ENCODE measurements around the gene SCUBE3.
A peak's percentile ranks its signal among the peaks of the same experiment; 100 is the strongest.

The SCUBE3 gene

DNA sequence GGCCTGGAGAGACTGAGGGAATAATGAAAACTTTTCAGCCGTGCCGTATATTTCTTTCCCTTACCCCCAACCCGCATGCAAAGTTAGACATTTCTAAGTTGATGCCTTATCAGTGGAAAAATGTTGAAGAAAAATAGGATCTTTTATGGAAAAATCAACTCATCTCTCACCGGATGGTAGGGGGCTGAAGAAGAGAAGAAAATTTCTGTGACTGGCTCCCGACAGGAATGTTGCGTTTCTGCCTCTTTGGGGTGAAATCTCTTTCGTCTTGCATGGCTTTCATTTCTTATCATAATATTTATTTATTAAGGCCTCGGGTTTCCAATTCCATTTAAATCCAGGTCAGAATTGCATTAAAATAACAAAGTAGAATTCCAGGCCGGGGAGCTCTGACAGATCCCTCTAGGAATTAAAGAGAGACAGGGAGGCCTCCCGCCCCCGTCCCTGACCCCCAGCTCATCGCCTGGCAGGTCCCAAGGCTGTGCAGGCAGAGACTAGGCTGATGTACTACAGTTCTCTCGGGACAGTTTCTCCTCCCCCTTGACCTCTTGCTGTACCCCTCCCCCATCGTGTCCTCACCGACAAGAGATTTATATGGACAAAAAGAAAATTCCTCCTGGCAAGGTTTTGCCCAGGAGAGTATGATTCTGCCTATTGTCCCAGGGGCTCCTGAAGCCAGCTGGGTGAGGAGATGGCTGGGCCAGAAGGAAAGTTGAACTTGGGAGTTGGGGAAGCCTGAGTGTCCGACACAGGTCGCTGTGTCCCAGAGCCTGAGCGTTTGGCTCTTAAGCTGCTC is 1.3 kb downstream of the SCUBE3 start:
- DNase-seq, result no peak

DNA sequence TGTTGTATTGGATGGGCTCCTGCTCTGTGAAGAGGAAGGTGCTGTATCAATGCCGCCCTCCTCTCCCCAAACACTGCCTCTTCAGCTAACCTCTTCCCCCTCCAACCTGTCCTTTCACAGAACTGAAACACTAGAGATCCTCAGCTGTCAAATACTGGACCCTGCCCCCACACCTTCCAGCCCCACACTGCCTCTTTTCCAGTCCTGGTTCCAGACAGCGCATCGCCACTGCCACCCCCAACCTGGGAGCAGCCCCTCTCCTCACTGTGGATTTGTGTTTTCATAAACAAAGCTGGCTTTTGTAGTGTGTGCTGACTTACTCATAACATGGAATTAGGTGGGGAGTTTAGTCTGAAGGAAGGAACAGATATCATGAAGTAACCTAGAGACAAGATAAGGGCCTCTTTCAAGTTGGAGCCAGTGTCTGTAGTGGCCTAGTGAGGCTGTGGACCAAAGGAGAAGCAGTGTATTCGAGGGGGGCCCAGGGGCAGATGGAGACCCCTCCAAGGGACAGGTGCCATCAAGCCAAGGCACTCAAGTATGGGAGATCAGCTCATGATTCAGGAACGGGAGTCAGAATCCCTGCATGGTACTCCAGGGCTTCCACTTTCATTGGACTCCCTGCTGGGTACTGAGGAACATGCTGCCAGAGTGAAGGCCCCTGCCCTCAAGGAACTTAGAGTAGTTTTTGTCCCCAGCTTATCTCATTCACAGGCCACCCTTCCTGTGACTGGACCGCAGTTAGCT is 2.1 kb downstream of the SCUBE3 start:
- DNase-seq, result no peak

- no peak for DNase-seq
Measured at GRCh38 chr6:35216412-35216732, 2.6 kb downstream of the SCUBE3 start.

DNA sequence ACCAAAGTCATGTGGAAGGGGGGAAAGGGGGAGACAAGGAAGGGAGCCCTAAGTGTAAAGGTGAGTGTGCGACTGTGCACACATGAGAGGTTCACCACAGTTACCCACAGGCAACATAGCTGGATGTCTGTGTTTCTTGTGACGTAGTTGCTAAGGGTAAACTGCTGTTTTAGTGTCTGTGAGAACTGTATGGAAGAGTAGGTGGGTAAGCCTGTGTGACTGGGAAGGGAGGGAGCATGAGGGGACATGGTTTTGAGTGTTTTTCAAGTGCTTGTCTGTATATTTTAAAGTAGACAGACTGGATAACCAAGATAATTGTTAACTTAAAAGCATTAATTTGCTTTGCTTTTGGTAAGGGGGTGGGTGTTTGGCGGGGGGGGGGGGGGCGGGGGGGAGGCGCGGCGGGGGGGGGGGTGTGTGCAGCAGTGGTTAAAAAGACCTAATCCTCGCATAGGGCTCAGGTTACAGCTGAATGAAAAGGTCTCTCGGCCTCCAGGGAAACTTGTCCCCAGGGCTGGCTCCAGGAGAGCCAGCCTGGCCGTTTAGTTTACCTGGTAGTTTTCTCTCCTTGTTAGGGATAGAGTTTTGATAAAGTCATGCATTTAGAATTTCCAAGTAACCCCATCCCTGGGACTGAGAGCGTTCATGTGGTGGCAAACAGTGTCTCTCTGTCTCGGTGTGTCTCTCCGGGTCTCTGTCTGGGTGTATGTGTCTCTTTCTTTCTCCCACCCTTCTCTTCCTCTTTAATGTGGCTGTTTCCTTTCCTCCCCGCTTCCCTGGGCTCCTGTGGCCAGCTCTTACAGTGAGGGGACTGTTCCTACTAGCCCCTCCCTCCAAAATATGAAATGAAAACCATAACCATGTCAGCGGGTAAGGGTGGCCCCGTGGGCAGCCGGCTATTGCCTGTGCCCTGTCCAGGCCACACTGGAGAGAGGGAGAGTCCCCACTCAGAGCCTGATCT is 3.4 kb downstream of the SCUBE3 start:
- no peak for DNase-seq

DNA sequence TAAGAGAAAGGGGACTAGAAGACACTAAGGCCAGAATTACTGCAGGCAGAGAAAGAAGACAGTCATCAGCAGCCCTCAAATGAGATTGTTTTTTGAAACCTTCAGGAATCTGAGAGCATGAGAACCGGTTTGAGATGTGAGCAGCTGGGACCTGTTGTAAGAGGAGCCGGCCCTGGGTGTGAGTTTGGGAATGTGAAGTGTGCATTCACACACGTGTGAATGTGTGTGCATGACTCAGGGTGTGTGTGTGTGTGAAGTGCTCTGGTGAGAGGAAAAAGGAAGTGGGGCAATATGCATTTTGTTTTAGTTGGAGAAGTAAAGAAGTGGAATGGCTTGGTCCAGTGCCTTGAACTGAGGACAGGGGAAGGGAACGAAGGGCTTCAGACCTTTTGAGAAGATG is 4.3 kb downstream of the SCUBE3 start:
- peak; percentile 31 for DNase-seq

- DNase-seq, result no peak
Measured at GRCh38 chr6:35218456-35218855, 4.7 kb downstream of the SCUBE3 start.

- no peak for DNase-seq
Measured at GRCh38 chr6:35219683-35220326, 6.0 kb downstream of the SCUBE3 start.

- DNase-seq, result no peak
Measured at GRCh38 chr6:35220711-35221110, 7.0 kb downstream of the SCUBE3 start.

- no peak for DNase-seq
Measured at GRCh38 chr6:35223396-35223795, 9.6 kb downstream of the SCUBE3 start.

DNA sequence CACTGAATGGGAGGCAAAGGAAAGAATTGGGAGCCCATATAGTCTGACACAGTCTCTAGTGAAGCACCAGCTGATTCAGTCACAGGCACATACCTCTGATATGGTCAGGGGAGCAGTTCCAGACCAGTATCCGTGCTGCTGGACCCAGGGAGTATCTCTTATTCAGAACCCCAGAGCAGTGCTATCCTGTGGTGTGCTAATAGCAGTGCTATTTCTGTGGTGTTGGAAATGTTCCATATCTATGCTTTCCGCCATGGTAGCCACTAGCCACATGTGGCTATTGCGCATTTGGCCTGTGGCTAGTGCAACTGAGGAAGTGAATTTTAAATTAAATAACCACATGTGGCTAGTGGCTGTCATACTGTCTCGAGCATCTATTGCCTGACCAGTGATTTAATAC is 11.0 kb downstream of the SCUBE3 start:
- peak; percentile 12 for DNase-seq

- no peak for DNase-seq
Measured at GRCh38 chr6:35228481-35228880, 14.7 kb downstream of the SCUBE3 start.

DNA sequence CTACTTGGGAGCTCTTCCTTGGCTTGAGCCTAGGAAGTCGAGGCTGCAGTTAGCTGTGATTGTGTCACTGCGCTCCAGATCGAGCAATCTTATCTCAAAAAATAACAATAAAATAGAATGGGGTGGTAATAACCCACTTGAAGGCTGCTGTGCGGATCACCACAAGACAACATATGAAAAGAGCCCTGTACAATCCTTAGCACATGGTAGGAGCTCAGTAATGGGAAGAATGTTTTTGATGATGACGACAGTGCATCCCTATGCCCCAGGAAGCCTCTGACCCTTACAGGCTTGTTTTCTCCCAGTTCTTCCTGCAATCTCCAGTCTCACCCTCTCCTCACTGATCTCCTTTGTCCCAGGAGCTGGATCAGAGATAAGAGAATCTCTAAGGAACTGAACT is 15.5 kb downstream of the SCUBE3 start:
- no peak for DNase-seq

DNA sequence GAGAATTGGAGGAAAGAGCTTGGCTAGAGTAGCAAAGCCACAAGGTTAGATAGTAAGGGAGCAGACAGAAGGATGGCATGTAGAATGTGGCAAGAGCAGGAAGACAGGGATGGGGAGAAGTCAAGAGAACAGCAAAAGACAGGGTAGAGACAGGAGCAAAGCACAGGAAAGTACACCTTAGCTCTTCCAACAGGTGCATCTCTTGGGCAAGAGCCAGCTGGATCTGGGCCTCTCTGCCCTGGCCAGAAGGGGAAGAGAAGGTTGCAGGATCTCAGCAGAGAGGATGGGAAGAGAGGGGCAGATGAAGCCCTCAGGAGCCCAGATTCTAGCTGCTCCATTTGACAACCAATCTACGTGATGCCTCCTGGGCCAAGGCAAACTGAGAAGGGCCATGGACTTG is 16.7 kb downstream of the SCUBE3 start:
- DNase-seq, result no peak

DNA sequence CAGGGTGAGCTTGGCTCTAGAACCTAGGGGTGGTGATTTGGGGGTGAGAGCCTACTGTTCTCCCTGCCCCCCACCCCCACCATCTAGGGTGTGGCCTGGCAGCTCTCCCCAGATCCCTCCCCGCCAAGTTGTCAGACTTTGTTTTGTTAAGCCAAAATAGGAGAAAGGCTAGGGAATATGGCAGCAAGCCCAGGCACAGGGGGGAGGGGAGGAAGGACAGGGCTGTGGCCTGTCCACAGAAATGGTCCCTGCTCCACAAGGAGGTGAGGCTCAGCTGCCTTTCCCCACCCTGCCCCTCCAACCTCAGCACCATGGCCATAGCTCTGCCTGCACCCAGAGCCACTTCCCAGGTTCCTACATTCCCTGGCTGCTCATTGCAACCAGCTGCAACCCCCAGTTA is 17.2 kb downstream of the SCUBE3 start:
- no peak for DNase-seq

GRCh38 chr6:35231563-35231962 is 17.8 kb downstream of the SCUBE3 start:
- DNase-seq, result no peak

- DNase-seq, result no peak
Measured at GRCh38 chr6:35234901-35235300, 21.1 kb downstream of the SCUBE3 start.

GRCh38 chr6:35236223-35236622 is 22.5 kb downstream of the SCUBE3 start:
- no peak for DNase-seq

GRCh38 chr6:35237476-35237875 is 23.7 kb downstream of the SCUBE3 start:
- DNase-seq, result no peak

- DNase-seq, result no peak
Measured at GRCh38 chr6:35238843-35239289, 25.1 kb downstream of the SCUBE3 start.

GRCh38 chr6:35239581-35239980 is 25.8 kb downstream of the SCUBE3 start:
- DNase-seq, result no peak

DNA sequence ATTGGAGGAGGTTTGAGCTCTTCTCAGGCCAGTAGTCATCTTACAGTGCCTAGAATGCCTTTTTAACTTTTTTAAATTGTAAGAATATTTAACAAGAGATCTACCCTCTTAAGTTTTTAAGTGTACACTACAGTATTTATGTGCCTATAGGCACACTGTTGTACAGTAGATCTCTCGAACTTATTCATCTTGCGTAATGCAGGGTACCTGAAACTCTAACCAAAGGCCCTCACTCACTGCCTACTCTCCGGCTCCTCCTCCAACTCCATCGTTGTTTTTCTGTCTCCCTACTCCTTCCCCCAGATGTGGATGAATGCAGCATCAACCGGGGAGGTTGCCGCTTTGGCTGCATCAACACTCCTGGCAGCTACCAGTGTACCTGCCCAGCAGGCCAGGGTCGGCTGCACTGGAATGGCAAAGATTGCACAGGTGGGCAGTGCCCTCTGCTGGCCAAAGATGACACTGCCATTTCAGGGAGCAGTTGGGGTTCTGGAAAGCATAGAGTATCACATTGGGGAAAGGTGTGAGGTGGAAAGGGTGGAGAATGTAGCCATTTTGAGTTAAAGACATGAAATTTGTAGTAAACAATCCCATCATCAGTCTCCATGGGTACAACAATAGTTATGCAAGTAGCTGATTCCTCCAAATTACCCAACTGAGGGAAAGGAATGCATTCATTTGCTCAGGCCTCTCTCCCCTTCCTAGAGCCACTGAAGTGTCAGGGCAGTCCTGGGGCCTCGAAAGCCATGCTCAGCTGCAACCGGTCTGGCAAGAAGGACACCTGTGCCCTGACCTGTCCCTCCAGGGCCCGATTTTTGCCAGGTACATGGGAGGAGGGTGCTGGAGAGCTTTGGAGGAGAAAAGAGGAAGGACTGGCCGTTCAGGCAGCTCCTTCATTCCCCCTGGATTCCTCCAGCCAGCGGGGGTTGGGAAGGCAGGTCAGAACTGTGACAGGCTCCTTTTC is 27.4 kb downstream of the SCUBE3 start:
- DNase-seq, result peak; percentile 58

- DNase-seq, result no peak
Measured at GRCh38 chr6:35242486-35242885, 28.7 kb downstream of the SCUBE3 start.
